Measurements from ENCODE around the gene SLC4A1. TPM values are rescaled to one million over a fixed set of nuclear protein-coding genes. Genes with fewer than 3 reads are reported as not detected.
A peak's percentile ranks its signal among the peaks of the same experiment; 100 is the strongest.

Gene SLC4A1
- total and polyA plus RNA-seq, 4 donors = 0.14 to 1,478 TPM; not detected in 2

DNA sequence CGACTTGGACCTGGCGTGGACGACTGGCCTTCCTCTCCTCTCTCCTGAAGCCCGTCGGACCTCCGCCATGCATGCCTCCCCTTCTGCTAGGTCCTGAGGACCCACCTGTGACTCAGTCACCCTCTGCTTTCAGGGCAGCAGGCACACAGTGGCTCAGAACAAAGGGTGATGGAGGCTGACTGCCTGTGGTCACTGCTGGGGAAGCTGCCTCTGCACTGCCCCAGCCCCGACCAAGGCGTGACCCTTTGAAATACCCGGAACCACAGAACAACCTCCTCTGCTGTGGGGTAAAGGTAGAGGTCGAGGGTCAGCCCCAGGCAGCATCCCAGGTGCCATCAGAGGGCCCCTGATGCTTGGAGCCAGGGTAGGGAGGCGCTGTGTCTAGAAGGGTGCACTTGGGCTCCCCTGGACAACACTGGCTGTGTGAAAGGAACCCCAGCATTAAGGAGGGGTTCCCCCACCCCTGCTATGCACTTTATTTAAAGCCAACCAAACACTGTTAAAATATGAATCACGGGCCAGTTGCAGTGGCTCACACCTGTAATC is 12.5 kb upstream of the SLC4A1 start:
- peaks cover 0 to 10% (median 2%) of the 10 kb centered on the region in 4 donors for H3K4me1 ChIP-seq (ENCODE audit: control insufficient read depth in 4 of 4, insufficient read depth in 4 of 4, low read length in 3 of 4)
- H3K27ac ChIP-seq (ENCODE audit: low read depth in 1 of 2, low read length in 2 of 2) = no peak overlapping the region
- H3K27me3 ChIP-seq (ENCODE audit: control insufficient read depth in 4 of 4, insufficient read depth in 4 of 4, low read length in 3 of 4) = no peaks in the 10 kb centered on the region
- no peaks in the 10 kb centered on the region for H3K36me3 ChIP-seq (ENCODE audit: control insufficient read depth in 4 of 4, insufficient read depth in 3 of 4, low read depth in 1 of 4, low read length in 3 of 4)
- no peak overlapping the region for H3K9ac ChIP-seq (ENCODE audit: low read depth in 1 of 2, low read length in 2 of 2)
- no peak overlapping the region for H3K4me3 ChIP-seq (ENCODE audit: low read depth in 1 of 3, low read length in 3 of 3)
- DNase-seq (ENCODE audit: low spot score) = peak; percentile 44
- WGBS = 69% methylated on average over 12 of the region's 12 CpGs
- no peaks in the 10 kb centered on the region for H3K9me3 ChIP-seq (ENCODE audit: control insufficient read depth in 4 of 4, low read length in 3 of 4)
- TF ChIP-seq GABPA (IDR thresholded peaks at IDR 0.05 in 1 of 2, conservative IDR thresholded peaks at IDR 0.05 in 1 of 2) (no peak), FOXA1 (IDR thresholded peaks at IDR 0.05) (no peak), HNF4G (IDR thresholded peaks at IDR 0.05) (no peak), FOXA2 (IDR thresholded peaks at IDR 0.05) (no peak), HNF4A (conservative IDR thresholded peaks at IDR 0.05) (no peak)
- TF ChIP-seq, protein P1, sequence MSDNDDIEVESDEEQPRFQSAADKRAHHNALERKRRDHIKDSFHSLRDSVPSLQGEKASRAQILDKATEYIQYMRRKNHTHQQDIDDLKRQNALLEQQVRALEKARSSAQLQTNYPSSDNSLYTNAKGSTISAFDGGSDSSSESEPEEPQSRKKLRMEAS (IDR thresholded peaks at IDR 0.05) = no peak
- TF ChIP-seq, protein P2, sequence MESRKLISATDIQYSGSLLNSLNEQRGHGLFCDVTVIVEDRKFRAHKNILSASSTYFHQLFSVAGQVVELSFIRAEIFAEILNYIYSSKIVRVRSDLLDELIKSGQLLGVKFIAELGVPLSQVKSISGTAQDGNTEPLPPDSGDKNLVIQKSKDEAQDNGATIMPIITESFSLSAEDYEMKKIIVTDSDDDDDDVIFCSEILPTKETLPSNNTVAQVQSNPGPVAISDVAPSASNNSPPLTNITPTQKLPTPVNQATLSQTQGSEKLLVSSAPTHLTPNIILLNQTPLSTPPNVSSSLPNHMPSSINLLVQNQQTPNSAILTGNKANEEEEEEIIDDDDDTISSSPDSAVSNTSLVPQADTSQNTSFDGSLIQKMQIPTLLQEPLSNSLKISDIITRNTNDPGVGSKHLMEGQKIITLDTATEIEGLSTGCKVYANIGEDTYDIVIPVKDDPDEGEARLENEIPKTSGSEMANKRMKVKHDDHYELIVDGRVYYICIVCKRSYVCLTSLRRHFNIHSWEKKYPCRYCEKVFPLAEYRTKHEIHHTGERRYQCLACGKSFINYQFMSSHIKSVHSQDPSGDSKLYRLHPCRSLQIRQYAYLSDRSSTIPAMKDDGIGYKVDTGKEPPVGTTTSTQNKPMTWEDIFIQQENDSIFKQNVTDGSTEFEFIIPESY (IDR thresholded peaks at IDR 0.05) = no peak

DNA sequence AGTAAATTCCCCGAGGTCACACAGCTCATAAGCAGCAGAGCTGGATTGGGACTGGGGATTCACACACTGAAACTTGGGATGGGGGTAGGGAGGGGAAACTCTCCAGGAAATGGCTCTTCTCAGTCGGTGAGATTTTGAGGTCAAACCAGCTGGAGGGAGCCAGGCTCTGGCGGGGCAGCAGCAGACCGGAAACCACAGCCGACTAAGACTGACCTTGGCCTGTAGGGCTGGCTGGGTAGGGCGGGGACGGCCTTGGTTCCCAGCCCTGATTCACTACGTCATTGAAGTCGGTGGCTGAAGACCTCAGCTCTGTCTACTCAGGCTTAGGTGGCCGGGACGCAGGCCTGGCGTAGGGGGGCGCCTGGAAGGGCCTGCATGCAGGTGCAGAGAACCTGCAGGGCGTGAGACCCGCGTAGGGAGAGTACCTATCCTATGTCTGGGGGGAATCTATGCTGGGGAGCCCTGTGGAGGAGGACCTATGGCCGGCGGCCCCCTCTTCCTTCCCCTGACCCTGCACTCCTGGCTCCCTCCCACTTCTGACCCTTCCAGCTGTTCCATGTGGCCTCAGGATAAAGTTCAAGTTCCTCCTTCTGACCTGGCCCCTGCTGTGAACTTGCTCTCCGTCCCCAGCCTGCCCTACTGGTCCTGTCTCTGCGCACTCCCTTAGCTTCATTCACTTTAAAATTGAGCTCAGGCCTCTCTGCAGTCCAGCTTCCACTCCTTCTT is 11.9 kb upstream of the SLC4A1 start:
- DNase-seq (ENCODE audit: low spot score) = peak; percentile 80
- Histone ChIP-seq H3K4me3 (ENCODE audit: low read depth in 1 of 3, low read length in 3 of 3) (no peak overlapping the region), H3K36me3 (ENCODE audit: control insufficient read depth in 4 of 4, insufficient read depth in 3 of 4, low read depth in 1 of 4, low read length in 3 of 4) (no peaks in the 10 kb centered on the region), H3K9me3 (ENCODE audit: control insufficient read depth in 4 of 4, low read length in 3 of 4) (no peaks in the 10 kb centered on the region), H3K27ac (ENCODE audit: low read depth in 1 of 2, low read length in 2 of 2) (peak overlapping the region; percentile 36 to 48), H3K4me1 (ENCODE audit: control insufficient read depth in 4 of 4, insufficient read depth in 4 of 4, low read length in 3 of 4) (peaks cover 0 to 10% (median 2%) of the 10 kb centered on the region in 4 donors), H3K9ac (ENCODE audit: low read depth in 1 of 2, low read length in 2 of 2) (no peak overlapping the region), H3K27me3 (ENCODE audit: control insufficient read depth in 4 of 4, insufficient read depth in 4 of 4, low read length in 3 of 4) (no peaks in the 10 kb centered on the region)
- TF ChIP-seq, protein P3, sequence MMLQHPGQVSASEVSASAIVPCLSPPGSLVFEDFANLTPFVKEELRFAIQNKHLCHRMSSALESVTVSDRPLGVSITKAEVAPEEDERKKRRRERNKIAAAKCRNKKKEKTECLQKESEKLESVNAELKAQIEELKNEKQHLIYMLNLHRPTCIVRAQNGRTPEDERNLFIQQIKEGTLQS (IDR thresholded peaks at IDR 0.05) = no peak
- TF ChIP-seq RXRA (IDR thresholded peaks at IDR 0.05) (peak; percentile 47 to 64), NR2F2 (IDR thresholded peaks at IDR 0.05) (peak; percentile 96), TAF1 (conservative IDR thresholded peaks at IDR 0.05) (no peak), HNF4G (IDR thresholded peaks at IDR 0.05) (no peak), FOXA1 (IDR thresholded peaks at IDR 0.05) (no peak), RAD21 (IDR thresholded peaks at IDR 0.05) (peak in 1 of 2 donors; percentile 50), JUND (IDR thresholded peaks at IDR 0.05) (no peak), SP1 (IDR thresholded peaks at IDR 0.05) (peak; percentile 62), GABPA (IDR thresholded peaks at IDR 0.05 in 1 of 2, conservative IDR thresholded peaks at IDR 0.05 in 1 of 2) (peak; percentile 17 to 20), HNF4A (conservative IDR thresholded peaks at IDR 0.05) (no peak), EGR1 (IDR thresholded peaks at IDR 0.05; ENCODE audit: low read depth in 2 of 2) (no peak), YY1 (IDR thresholded peaks at IDR 0.05) (no peak), FOXA2 (IDR thresholded peaks at IDR 0.05) (no peak)
- TF ChIP-seq, protein P2 (IDR thresholded peaks at IDR 0.05) = no peak
- TF ChIP-seq, protein P4, sequence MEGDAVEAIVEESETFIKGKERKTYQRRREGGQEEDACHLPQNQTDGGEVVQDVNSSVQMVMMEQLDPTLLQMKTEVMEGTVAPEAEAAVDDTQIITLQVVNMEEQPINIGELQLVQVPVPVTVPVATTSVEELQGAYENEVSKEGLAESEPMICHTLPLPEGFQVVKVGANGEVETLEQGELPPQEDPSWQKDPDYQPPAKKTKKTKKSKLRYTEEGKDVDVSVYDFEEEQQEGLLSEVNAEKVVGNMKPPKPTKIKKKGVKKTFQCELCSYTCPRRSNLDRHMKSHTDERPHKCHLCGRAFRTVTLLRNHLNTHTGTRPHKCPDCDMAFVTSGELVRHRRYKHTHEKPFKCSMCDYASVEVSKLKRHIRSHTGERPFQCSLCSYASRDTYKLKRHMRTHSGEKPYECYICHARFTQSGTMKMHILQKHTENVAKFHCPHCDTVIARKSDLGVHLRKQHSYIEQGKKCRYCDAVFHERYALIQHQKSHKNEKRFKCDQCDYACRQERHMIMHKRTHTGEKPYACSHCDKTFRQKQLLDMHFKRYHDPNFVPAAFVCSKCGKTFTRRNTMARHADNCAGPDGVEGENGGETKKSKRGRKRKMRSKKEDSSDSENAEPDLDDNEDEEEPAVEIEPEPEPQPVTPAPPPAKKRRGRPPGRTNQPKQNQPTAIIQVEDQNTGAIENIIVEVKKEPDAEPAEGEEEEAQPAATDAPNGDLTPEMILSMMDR (IDR thresholded peaks at IDR 0.05; ENCODE audit: low read depth, low read length, missing input control) = no peak
- TF ChIP-seq, protein P1 (IDR thresholded peaks at IDR 0.05) = no peak
- TF ChIP-seq, protein P5, sequence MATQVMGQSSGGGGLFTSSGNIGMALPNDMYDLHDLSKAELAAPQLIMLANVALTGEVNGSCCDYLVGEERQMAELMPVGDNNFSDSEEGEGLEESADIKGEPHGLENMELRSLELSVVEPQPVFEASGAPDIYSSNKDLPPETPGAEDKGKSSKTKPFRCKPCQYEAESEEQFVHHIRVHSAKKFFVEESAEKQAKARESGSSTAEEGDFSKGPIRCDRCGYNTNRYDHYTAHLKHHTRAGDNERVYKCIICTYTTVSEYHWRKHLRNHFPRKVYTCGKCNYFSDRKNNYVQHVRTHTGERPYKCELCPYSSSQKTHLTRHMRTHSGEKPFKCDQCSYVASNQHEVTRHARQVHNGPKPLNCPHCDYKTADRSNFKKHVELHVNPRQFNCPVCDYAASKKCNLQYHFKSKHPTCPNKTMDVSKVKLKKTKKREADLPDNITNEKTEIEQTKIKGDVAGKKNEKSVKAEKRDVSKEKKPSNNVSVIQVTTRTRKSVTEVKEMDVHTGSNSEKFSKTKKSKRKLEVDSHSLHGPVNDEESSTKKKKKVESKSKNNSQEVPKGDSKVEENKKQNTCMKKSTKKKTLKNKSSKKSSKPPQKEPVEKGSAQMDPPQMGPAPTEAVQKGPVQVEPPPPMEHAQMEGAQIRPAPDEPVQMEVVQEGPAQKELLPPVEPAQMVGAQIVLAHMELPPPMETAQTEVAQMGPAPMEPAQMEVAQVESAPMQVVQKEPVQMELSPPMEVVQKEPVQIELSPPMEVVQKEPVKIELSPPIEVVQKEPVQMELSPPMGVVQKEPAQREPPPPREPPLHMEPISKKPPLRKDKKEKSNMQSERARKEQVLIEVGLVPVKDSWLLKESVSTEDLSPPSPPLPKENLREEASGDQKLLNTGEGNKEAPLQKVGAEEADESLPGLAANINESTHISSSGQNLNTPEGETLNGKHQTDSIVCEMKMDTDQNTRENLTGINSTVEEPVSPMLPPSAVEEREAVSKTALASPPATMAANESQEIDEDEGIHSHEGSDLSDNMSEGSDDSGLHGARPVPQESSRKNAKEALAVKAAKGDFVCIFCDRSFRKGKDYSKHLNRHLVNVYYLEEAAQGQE (IDR thresholded peaks at IDR 0.05) = no peak
- 52% methylated on average over 20 of the region's 20 CpGs for WGBS

All from liver (tissue), 9 donors.